ENCODE results near the gene DTNBP1.

DNA sequence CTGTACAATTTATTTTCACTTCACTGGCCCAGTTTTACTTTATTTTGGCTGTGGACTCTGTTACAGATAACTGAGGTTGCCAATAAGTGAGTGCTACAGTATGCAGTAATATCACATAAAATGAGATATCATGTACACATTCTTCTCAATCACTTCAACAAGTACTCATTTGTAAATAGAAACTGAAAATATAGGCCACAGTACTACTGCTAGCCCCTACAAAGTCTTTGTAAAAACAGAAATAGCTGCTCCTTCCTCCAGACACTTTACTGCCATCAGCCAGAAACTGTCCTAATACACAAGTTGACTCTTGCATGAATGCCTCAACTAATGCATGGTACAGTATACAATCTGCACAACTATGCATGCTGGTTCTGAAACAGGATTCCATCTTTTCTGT lies 9.2 kb downstream of the DTNBP1 start:
- TF ChIP-seq ZNF514 (tag by site-specific recombination; IDR thresholded peaks at IDR 0.05) (no peak), MZF1 (tag by site-specific recombination; IDR thresholded peaks at IDR 0.05; ENCODE audit: borderline replicate concordance) (no peak), ZNF830 (tag by site-specific recombination; IDR thresholded peaks at IDR 0.05; ENCODE audit: low read depth) (no peak), ZNF707 (tag by site-specific recombination; IDR thresholded peaks at IDR 0.05) (no peak)
- TF ChIP-seq, protein P1, sequence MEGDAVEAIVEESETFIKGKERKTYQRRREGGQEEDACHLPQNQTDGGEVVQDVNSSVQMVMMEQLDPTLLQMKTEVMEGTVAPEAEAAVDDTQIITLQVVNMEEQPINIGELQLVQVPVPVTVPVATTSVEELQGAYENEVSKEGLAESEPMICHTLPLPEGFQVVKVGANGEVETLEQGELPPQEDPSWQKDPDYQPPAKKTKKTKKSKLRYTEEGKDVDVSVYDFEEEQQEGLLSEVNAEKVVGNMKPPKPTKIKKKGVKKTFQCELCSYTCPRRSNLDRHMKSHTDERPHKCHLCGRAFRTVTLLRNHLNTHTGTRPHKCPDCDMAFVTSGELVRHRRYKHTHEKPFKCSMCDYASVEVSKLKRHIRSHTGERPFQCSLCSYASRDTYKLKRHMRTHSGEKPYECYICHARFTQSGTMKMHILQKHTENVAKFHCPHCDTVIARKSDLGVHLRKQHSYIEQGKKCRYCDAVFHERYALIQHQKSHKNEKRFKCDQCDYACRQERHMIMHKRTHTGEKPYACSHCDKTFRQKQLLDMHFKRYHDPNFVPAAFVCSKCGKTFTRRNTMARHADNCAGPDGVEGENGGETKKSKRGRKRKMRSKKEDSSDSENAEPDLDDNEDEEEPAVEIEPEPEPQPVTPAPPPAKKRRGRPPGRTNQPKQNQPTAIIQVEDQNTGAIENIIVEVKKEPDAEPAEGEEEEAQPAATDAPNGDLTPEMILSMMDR (tag by site-specific recombination; IDR thresholded peaks at IDR 0.05): no peak

Measured in HEK293 (cell line).